GM13976 (cell line): ENCODE data around the gene COX5A.

Experiments used
- DNase-seq: peaks from one replicate; pipeline ENCODE4 v3.0.0; 2012; ENCODE audit warnings: low spot score
- CTCF ChIP-seq: IDR thresholded peaks from 2 replicates; pipeline ENCODE4 v1.5.1; 2012; ENCODE audit warnings: borderline replicate concordance, mild to moderate bottlenecking; ENCODE audit not compliant: insufficient read depth; ENCODE audit errors: extremely low read depth, missing control alignments, control extremely low read depth
- in situ Hi-C: fragments of 300-500 bp; cut with MboI; formaldehyde crosslinking; loops from one replicate; pipeline ENCODE4 v1.12.0; 2022; ENCODE audit warnings: low sequenced_read_pairs, mixed read lengths, inconsistent platforms; ENCODE audit not compliant: unreplicated experiment

The COX5A gene

DNA sequence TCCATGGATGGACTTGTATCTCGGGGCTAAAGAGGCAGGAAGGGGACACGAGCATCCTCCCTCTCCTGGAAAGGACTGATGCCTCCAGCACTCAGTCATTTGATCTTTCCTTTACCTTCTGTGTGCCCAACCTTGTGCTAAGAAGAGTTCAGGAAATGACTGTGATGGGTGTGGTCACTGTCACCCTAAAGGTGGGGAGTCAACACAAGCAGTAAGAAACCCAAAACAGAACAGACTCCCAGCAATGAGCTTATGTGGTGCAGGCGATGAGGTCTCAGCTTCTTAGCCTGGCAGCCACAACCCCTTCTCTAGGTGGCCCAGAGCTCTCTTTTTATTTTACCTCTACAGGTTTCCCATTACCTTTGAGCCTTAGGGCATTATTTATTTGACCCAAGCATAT, 44.2 kb downstream of the COX5A start:
- DNase-seq: no peak
- in situ Hi-C loops: no loop called here
- TF ChIP-seq CTCF: no peak

DNA sequence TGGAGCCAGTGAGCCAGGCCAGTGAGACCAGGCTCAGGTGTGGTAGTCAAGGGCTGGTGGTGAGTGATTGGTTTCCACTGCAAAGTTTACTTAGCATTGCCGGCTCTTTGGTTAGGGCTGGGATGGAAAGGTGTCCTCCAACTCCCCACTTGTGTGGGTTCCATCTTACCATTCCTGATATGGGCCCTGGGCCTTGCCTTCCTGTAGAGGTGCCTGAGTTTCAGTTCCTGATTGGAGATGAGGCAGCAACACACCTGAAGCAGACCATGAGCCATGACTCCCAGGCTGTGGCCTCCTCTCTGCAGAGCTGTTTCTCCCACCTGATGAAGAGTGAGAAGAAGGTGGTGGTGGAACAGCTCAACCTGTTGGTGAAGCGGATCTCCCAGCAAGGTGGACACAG, 44.9 kb downstream of the COX5A start:
- TF ChIP-seq CTCF: no peak
- no peak for DNase-seq
- in situ Hi-C loops: no loop called here

DNA sequence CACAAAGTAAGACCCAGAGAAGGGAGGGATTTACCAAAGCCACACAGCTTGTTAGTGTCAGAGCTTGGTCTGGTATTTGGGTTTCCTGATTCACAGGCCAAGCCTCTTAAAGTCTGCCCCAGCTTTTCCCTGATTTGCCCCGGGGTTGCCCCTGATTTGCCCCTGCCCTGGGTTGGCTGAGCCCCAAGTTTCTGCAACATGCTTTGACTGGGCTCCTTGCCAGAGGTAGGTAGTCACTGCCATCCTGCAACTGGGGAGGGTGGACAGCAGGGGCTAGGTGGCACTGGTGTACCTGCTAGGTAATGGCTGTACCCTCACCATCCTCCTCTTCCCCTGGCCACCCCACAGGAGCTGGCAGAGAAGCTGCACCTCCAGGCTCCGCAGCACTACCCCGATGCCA, 45.6 kb downstream of the COX5A start:
- no peak for TF ChIP-seq CTCF
- in situ Hi-C loops: no loop called here

GRCh38 chr15:74891469-74891868, 46.4 kb downstream of the COX5A start:
- DNase-seq: no peak
- TF ChIP-seq CTCF: no peak
- in situ Hi-C loops: no loop called here

More for the DNA sequence above, 45.6 kb downstream of the COX5A start:
- DNase-seq: no peak

- no peak for DNase-seq
- no peak for TF ChIP-seq CTCF
- in situ Hi-C loops: no loop called here
Observed at GRCh38 chr15:74890665-74890960, 47.3 kb downstream of the COX5A start.

- in situ Hi-C loops: no loop called here
- peak; percentile 97 for DNase-seq
- TF ChIP-seq CTCF: no peak
Observed at GRCh38 chr15:74889883-74890664, 47.8 kb downstream of the COX5A start, which contains the start of gene MPI. Gene MPI (plus strand): TSS chr15:74890042. CDS start chr15:74890074, 32 bp downstream.
